Activated CD4-positive, alpha-beta T cell treated with anti-CD3 and anti-CD28 coated beads for 36 hours (primary cell): Measurements from ENCODE around the gene MAMDC4. TPM values are rescaled to one million over a fixed set of nuclear protein-coding genes. Genes with fewer than 3 reads are reported as not detected.

Experiments used
- ATAC-seq: fragments of 200-7000 bp; cut with Tn5 transposase; one replicate; pipeline ENCODE4 v1.10.0; 2021; ENCODE audit warnings: mild to moderate bottlenecking, moderate library complexity
- CTCF ChIA-PET: fragments of 350-600 bp; sonication (Branson Sonifier 250); formaldehyde crosslinking; loops from one replicate; lab custom pipeline; 2021; ENCODE audit warnings: antibody characterized with exemption; lab: Charles Lee
- POLR2A ChIA-PET: fragments of 350-600 bp; sonication (Branson Sonifier 250); formaldehyde crosslinking; loops from one replicate; lab custom pipeline; 2021; ENCODE audit warnings: antibody characterized with exemption, inconsistent platforms; lab: Charles Lee
- DNase-seq: peaks from one replicate; pipeline ENCODE4 v3.0.0-alpha.2; 2020
- H3K27ac Mint-ChIP-seq: one replicate; pipeline ENCODE4 v1.8.0; 2021; ENCODE audit warnings: mixed read lengths
- H3K27me3 Mint-ChIP-seq: one replicate; pipeline ENCODE4 v1.8.0; 2021; ENCODE audit warnings: mixed read lengths
- H3K36me3 Mint-ChIP-seq: one replicate; pipeline ENCODE4 v1.8.0; 2021; ENCODE audit warnings: low read depth, mixed read lengths
- H3K4me1 Mint-ChIP-seq: one replicate; pipeline ENCODE4 v1.8.0; 2021; ENCODE audit warnings: mixed read lengths
- H3K4me3 Mint-ChIP-seq: one replicate; pipeline ENCODE4 v1.8.0; 2021; ENCODE audit warnings: mild to moderate bottlenecking, moderate library complexity, mixed read lengths
- H3K9me3 Mint-ChIP-seq: one replicate; pipeline ENCODE4 v1.8.0; 2021; ENCODE audit warnings: low read depth, mixed read lengths
- intact Hi-C, 2 experiments: fragments of 100-400 bp; cut with DNase I in 1 of 2; cut with micrococcal nuclease in 1 of 2; formaldehyde crosslinking; loops; one replicate each; pipeline versions ENCODE4 v1.14.2 to v1.15.1; 2022 to 2024; cut with DNase I, micrococcal nuclease
- total RNA-seq, 2 experiments: library from RNA; stranded (reverse); gene quantifications; one replicate each; pipeline ENCODE4 v1.2.3, GENCODE V29; 2021

MAMDC4 gene
- total RNA-seq, 2 experiments from 2014 or later: 16.6 to 17.5 TPM

DNA sequence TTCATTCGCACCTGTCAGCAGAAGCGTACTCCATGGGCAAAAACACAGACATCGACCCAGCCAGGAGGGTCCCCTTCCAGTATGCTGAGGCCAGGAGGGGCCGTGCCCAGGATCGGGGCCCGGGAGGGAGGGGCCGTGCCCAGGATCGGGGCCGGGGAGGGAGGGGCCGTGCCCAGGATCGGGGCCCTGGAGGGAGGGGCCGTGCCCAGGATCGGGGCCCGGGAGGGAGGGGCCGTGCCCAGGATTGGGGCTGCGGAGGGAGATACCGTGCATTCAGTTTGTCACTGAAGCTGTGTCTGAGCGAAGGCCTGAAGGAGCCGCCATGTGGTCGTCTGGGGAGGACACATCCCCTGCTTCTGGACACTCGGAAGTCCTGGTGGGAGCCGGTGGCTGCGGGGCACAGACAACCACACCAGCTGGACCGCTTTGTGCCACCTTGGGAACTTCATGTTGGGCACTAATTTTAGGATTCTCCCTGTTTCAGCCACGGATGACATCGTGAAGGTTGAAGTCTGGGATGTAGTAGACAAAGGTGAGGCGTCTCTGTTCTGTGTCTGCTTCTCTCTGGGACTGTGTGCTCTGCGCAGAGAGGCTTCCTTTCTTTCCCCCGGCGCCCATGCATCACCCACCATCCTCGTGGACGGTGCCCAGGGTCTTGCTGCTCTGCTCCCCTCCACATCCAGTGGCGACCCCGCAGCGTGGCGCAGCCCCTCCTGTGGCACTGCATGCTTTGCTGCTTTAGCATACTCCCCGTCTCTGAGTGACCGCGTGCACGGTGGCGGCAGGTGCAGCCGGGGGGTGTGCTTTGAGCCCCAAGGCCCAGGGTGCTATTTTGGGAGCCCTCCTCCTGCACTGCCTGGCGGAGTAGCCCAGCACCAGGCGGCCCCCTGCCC lies 26.6 kb upstream of the MAMDC4 start:
- intact Hi-C loops: no loop called here
- no peaks in the 10 kb centered on the region for H3K9me3 Mint-ChIP-seq
- CTCF ChIA-PET: interaction anchor here (0.7 to 1.2 kb wide), 2 partner anchors 17 to 203 kb away, joined by 3 to 4 read pairs; partner anchors contain the start of genes ABCA2 and AJM1
- H3K4me1 Mint-ChIP-seq: peaks cover 7% of the 10 kb centered on the region
- peaks cover 14% of the 10 kb centered on the region for H3K36me3 Mint-ChIP-seq
- no peak for ATAC-seq
- no peak overlapping the region for H3K4me3 Mint-ChIP-seq
- H3K27ac Mint-ChIP-seq: no peak overlapping the region
- H3K27me3 Mint-ChIP-seq: no peaks in the 10 kb centered on the region
- POLR2A ChIA-PET: no interaction called here
- DNase-seq: no peak

DNA sequence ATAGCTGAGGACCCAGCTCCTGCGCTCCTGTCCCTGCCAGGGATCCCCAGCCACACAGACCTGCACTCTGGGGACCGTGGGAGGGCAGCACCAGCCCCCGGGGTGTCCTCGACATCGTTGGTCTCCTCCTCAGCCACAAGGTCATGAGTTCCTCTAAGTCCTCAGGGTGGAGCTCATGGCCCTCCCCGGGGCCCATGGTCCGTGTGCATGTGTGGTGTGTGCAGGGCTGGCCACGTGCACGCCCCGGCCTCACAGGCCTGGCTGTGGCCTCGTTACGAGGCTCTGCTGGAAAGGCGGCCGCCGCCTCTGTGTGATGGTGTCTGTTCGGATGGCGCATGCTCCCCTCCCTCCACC lies 26.0 kb upstream of the MAMDC4 start:
- intact Hi-C loops: no loop called here
- ChIA-PET CTCF (no interaction called here), POLR2A (interaction anchor here (0.6 kb wide), 1 partner anchor 85 kb away, joined by 4 read pairs; no protein-coding TSS in a partner anchor)
- H3K9me3 Mint-ChIP-seq: no peaks in the 10 kb centered on the region
- ATAC-seq (no peak), DNase-seq (no peak)
- H3K27ac Mint-ChIP-seq: no peak overlapping the region
- H3K36me3 Mint-ChIP-seq: peaks cover 14% of the 10 kb centered on the region
- H3K27me3 Mint-ChIP-seq: no peaks in the 10 kb centered on the region
- peaks cover under 1% of the 10 kb centered on the region for H3K4me1 Mint-ChIP-seq
- H3K4me3 Mint-ChIP-seq: no peak overlapping the region

DNA sequence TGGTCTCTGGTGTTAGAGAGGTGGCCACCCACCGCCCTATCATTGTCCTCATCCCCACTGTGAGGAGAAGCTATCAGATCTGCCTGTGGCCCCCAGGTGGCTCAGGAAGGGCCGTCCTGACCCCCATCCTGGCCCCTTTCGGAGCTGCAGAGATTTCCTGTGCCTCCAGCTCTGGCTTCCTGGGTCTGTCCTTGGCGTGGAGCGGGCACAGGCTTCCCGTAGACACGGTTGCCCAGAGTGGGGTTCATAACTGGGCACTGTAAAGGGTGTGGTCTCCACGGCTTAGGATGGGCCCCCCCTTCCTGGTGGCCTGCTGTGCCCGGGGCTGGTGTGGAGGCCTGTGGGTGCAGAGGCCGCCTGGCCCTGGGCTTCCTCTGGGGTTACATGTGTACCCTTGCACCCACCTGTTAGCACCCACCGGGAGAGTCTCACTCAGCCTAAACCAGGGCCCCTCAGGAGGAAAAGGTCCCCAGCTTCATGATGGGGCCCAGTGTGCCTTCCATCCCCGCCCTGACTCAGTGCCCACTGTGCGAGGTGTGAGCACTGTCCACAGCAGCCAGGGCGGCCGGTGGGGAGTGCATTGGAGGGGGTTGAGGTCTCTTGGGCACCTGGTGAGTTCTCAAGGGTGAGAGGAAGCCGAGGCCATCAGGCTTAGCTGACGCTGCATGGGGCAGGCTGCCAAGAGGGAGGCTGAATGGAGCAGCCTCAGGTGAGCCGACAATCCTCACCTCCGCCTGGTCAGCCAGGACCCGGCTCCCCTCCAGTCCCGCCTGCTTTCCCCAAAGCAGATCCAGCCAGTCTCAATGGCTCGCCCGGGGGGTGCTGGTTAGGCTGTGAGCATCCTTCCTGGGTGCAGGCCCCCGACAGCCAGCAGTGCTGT lies 25.2 kb upstream of the MAMDC4 start:
- DNase-seq (no peak), ATAC-seq (no peak)
- H3K4me3 Mint-ChIP-seq: no peak overlapping the region
- CTCF ChIA-PET: interaction anchor here (0.6 to 1.9 kb wide), 2 partner anchors 202 to 291 kb away, joined by 3 to 6 read pairs; no protein-coding TSS in a partner anchor
- POLR2A ChIA-PET: interaction anchor here (0.6 kb wide), 1 partner anchor 84 kb away, joined by 4 read pairs; no protein-coding TSS in a partner anchor
- H3K36me3 Mint-ChIP-seq: peaks cover 19% of the 10 kb centered on the region
- no peaks in the 10 kb centered on the region for H3K9me3 Mint-ChIP-seq
- H3K27ac Mint-ChIP-seq: no peak overlapping the region
- no peaks in the 10 kb centered on the region for H3K27me3 Mint-ChIP-seq
- no peaks in the 10 kb centered on the region for H3K4me1 Mint-ChIP-seq
- intact Hi-C loops: no loop called here

DNA sequence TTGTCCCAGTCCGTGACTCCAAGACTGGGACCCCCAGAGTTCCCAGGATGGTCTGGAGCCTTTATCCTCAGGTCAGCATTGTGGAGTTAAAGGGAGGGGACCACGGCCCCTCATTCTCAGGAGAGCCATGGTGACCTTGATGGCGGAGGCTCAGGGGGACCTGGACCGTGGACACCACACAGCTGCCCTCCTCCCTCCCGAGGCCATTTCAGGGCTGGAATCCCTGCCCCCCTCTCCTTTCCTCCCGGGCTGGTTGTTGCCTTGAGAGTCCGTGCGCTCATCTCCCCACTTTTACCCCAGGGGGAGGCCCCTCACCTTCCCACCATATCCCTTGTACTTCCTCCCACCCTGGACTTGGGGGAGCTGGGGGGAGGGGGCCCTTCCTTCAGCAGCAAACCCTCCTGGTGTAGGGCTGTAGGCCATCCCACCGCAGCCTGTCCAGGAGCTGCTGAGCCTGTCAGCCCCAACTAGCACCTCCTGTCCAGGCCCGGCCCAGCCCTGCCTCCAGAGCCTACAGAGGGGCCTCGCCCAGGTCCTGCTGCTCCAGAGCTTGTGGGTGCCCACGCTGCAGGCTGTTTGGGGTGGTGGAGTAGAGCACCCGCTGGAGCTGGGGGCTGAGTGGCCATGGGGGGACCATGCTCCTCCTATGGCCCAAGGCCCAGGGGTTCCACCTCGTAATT lies 24.2 kb upstream of the MAMDC4 start:
- ATAC-seq (no peak), DNase-seq (no peak)
- POLR2A ChIA-PET: no interaction called here
- CTCF ChIA-PET: interaction anchor here (1.9 kb wide), 1 partner anchor 201 kb away, joined by 6 read pairs; no protein-coding TSS in a partner anchor
- H3K27ac Mint-ChIP-seq: no peak overlapping the region
- no peaks in the 10 kb centered on the region for H3K27me3 Mint-ChIP-seq
- no peak overlapping the region for H3K4me3 Mint-ChIP-seq
- peaks cover 19% of the 10 kb centered on the region for H3K36me3 Mint-ChIP-seq
- no peaks in the 10 kb centered on the region for H3K9me3 Mint-ChIP-seq
- no peaks in the 10 kb centered on the region for H3K4me1 Mint-ChIP-seq
- intact Hi-C loops: no loop called here

DNA sequence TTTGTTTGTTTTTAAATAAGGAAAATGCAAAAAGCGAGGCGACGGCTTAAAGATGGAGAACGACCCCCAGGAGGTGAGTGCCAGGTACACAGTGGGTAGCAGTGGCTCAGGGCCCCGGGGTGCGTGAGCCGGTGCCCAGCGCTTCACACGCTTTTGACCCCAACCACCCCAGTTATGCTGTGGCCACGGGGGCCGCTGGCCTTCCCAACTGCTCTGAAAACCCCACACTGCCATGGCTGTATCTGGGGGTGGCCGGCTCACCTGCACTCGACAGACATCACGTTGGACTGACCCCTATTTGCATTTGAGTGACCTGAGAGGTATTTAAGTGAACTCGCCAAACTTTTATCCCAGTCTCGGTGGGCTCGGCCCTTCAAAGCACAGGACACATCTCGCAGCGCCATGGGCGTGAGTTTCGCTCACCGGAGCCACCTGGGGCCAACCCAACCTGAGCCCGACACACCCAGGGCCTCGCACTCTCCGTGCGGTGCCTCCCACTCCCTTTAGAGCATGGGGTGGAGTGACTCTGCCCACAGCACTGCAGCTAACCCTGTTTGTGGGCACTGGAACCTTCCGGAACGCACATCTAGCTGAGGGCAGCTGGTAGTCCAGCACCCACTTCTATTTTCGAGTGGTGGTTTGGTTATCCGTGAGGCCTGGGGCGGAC lies 23.5 kb upstream of the MAMDC4 start:
- peaks cover 17% of the 10 kb centered on the region for H3K36me3 Mint-ChIP-seq
- no peak for DNase-seq
- H3K4me1 Mint-ChIP-seq: no peaks in the 10 kb centered on the region
- H3K9me3 Mint-ChIP-seq: no peaks in the 10 kb centered on the region
- ChIA-PET CTCF (interaction anchor here (0.9 to 1.9 kb wide), 3 partner anchors 46 to 408 kb away, joined by 3 to 6 read pairs (median 4); no protein-coding TSS in a partner anchor), POLR2A (no interaction called here)
- H3K27me3 Mint-ChIP-seq: no peaks in the 10 kb centered on the region
- H3K27ac Mint-ChIP-seq: no peak overlapping the region
- no peak for ATAC-seq
- intact Hi-C loops: no loop called here
- no peak overlapping the region for H3K4me3 Mint-ChIP-seq

DNA sequence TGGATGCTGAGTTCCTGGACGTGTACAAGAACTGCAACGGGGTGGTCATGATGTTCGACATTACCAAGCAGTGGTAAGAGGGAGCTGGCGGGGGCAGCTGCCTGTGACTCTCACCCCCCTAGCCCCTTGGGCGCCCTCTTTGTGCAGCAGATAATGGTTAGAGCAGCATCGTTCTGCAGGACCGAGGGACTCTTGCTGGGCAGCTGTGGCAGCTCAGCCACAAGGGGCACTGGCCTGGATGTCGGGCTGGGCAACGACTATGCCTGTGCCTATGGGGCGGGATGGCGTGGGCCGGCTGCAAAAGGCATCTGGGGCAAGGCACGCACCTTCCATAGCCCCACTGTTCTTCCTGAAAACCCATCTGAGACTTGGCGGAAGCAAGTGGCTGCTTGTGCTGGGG lies 22.7 kb upstream of the MAMDC4 start:
- Mint-ChIP-seq H3K36me3 (peaks cover 17% of the 10 kb centered on the region), H3K27me3 (no peaks in the 10 kb centered on the region), H3K4me3 (no peak overlapping the region), H3K9me3 (no peaks in the 10 kb centered on the region), H3K4me1 (no peaks in the 10 kb centered on the region), H3K27ac (no peak overlapping the region)
- POLR2A ChIA-PET: no interaction called here
- no peak for ATAC-seq
- no peak for DNase-seq
- intact Hi-C loops: no loop called here
- CTCF ChIA-PET: interaction anchor here (0.7 to 1.3 kb wide), 4 partner anchors 45 to 615 kb away, joined by 3 to 4 read pairs (median 3); no protein-coding TSS in a partner anchor

DNA sequence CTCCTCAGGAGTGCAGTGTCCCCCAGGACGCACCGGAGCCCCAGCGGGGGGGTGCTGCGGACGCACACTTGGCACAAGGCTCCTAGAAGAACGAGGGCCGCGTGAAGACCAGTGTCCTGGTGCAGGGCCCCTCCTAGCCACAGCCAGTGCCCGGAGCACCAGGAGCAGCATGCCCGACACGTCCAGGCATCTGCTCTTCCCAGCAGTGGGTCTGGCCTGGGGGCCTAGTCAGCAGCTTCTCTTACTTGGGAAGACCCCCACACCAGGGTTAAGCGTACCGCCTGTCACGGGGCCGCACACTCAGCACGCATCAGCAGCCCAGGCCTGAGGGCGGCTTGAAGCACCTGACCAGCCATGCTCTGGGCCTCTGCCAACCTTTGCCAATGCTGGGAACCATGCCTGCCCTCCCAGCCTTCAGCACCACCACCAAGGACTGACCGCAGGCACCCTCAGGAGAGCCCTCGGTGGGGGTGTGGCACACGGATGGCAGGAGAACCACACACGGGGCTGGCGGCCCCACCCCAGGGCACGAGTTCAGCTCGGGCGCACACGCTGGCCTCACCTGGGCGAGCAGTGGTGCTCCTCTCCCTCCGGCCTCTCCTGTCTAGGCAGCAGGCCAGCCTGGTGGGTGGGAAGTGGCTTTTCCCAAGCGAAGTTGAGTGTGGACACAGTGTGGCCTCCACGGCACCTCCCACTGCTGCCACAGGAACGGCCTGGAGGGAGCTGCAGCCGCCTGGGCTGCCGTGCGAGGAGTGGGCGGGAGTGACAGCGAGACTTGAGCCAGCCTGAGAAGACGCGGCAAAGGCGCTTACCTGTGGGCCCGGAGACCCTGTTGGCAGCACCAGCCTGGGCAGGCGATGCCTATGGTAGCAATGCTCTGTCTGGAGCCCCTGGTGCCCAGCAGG lies 21.9 kb upstream of the MAMDC4 start:
- CTCF ChIA-PET: interaction anchor here (0.7 to 1.3 kb wide), 4 partner anchors 45 to 614 kb away, joined by 3 to 4 read pairs (median 3); no protein-coding TSS in a partner anchor
- POLR2A ChIA-PET: no interaction called here
- Mint-ChIP-seq H3K27ac (no peak overlapping the region), H3K4me1 (no peaks in the 10 kb centered on the region), H3K36me3 (peaks cover 17% of the 10 kb centered on the region), H3K9me3 (no peaks in the 10 kb centered on the region), H3K27me3 (no peaks in the 10 kb centered on the region), H3K4me3 (no peak overlapping the region)
- DNase-seq: no peak
- intact Hi-C loops: no loop called here
- ATAC-seq: no peak

DNA sequence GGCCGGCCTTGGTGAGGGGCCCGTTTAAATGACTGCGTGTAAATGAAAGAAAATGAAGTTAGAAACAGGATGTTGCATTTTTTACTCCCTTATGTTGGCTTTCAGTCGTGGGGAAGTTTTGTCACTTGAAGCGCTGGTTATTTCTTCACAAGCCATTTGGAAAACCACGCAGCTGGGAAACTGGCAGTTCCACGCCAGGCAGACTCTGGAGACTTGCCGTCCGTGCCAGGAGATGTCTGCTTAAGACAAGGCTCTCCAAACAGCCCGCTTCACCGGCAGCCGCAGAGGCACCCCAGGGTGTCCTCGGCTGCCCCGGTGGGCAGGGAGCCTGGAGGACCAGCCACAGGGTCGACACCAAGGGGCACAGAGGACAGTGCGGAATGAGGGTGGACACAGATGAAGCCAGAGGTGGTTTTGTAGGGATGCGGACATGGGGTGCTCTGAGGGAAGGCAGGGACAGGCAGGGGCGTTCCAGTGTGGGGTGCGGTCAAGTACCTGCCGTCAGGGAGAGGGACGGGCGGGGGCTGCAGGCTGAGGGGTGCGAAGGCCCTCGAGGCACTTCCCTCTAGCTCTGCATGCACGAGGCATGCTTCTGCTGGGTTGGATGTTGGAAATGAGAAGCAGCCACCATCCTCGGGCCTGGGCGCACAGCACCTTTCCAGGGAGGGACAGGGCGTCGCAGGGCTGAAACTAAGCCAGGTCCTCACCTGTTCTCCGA lies 21.0 kb upstream of the MAMDC4 start:
- H3K27me3 Mint-ChIP-seq: no peaks in the 10 kb centered on the region
- ChIA-PET POLR2A (no interaction called here), CTCF (no interaction called here)

DNA sequence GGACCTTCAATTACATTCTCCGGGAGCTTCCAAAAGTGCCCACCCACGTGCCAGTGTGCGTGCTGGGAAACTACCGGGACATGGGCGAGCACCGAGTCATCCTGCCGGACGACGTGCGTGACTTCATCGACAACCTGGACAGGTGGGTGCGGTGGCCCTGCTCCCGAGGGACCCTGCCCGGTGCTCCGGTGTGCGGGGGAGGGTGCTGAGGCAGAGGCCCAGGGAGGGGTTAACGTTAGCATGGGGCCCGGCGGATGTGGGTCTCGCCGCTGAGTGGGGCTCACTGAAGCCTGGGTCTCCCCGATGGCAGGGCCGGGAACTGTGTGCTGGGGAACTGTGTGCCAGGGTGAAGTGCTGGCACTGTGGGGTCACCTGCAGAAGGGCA lies 20.4 kb upstream of the MAMDC4 start:
- CTCF ChIA-PET: no interaction called here
- POLR2A ChIA-PET: no interaction called here
- Mint-ChIP-seq H3K27ac (no peak overlapping the region), H3K4me3 (no peak overlapping the region), H3K27me3 (no peaks in the 10 kb centered on the region), H3K9me3 (no peaks in the 10 kb centered on the region), H3K36me3 (peaks cover 14% of the 10 kb centered on the region), H3K4me1 (no peaks in the 10 kb centered on the region)
- ATAC-seq (no peak), DNase-seq (no peak)
- intact Hi-C loops: no loop called here

More for the DNA sequence above, 21.0 kb upstream of the MAMDC4 start:
- Mint-ChIP-seq H3K27ac (no peak overlapping the region), H3K4me1 (no peaks in the 10 kb centered on the region), H3K4me3 (no peak overlapping the region), H3K36me3 (peaks cover 14% of the 10 kb centered on the region), H3K9me3 (no peaks in the 10 kb centered on the region)
- no peak for DNase-seq
- intact Hi-C loops: no loop called here
- no peak for ATAC-seq
